T-cell (primary cell): Measurements from ENCODE around the gene CFTR. TPM values are rescaled to one million over a fixed set of nuclear protein-coding genes. Genes with fewer than 3 reads are reported as not detected.

Experiments
- ATAC-seq, 4 experiments: fragments of 200-7000 bp in 3 of 4; fragments of 150-1000 bp in 1 of 4; cut with Tn5 transposase; replicated peaks in 1 of 4; 1 replicate in 3 of 4; 2 replicates in 1 of 4; pipeline ENCODE4 v1.10.0; 2021; ENCODE audit warnings: moderate library complexity in 3 of 4, mild to moderate bottlenecking in 2 of 4, moderate number of reproducible peaks in 1 of 4
- CTCF ChIA-PET, 2 donors: fragments of 300-600 bp; sonication (Branson Sonifier 250); formaldehyde crosslinking; loops; one replicate each; lab custom pipeline; 2022; ENCODE audit warnings: antibody characterized with exemption in 2 of 2; lab: Charles Lee
- POLR2A ChIA-PET, 2 donors: fragments of 300-600 bp; sonication (Branson Sonifier 250); formaldehyde crosslinking; loops; one replicate each; lab custom pipeline; 2022; ENCODE audit warnings: antibody characterized with exemption in 2 of 2; lab: Charles Lee
- DNase-seq, 35 experiments: peaks; one replicate each; pipeline versions ENCODE4 v3.0.0 to v3.0.0-alpha.2; 2013 to 2023
- H3K27ac ChIP-seq: one replicate; pipeline ENCODE4 v1.5.1; 2013; ENCODE audit warnings: low read length
- H3K27me3 ChIP-seq, 2 experiments: replicated peaks in 1 of 2; 1 replicate in 1 of 2; 2 replicates in 1 of 2; pipeline versions ENCODE4 v1.6.1 to v1.7.0; 2013; ENCODE audit warnings: low read length in 1 of 2, mixed read lengths in 1 of 2; ENCODE audit not compliant: control insufficient read depth in 2 of 2, insufficient read depth in 2 of 2; ENCODE audit errors: extremely low read depth in 1 of 2
- H3K36me3 ChIP-seq, 2 donors: 1 replicate in 1 of 2; 2 replicates in 1 of 2; pipeline versions ENCODE4 v1.6.1 to v1.7.0; 2013; ENCODE audit warnings: low read length in 1 of 2; ENCODE audit not compliant: control insufficient read depth in 2 of 2, insufficient read depth in 1 of 2; ENCODE audit errors: extremely low read depth in 1 of 2
- H3K4me1 ChIP-seq, 2 experiments: 1 replicate in 1 of 2; 2 replicates in 1 of 2; pipeline versions ENCODE4 v1.6.1 to v1.7.0; 2013; ENCODE audit warnings: low read length in 2 of 2, mixed read lengths in 1 of 2; ENCODE audit not compliant: insufficient read depth in 2 of 2, control insufficient read depth in 1 of 2; ENCODE audit errors: extremely low read depth in 1 of 2
- H3K4me3 ChIP-seq, 2 donors: 1 replicate in 1 of 2; 2 replicates in 1 of 2; pipeline versions ENCODE4 v1.5.1 to v1.7.0; 2013; ENCODE audit warnings: mild to moderate bottlenecking in 2 of 2, low read length in 1 of 2, moderate library complexity in 1 of 2; ENCODE audit not compliant: control insufficient read depth in 1 of 2; ENCODE audit errors: extremely low read depth in 1 of 2
- H3K9me3 ChIP-seq: 2 replicates; pipeline ENCODE4 v1.7.0; 2013
- H3K27ac Mint-ChIP-seq, 2 donors: one replicate each; pipeline ENCODE4 v1.8.0; 2020 to 2021; ENCODE audit warnings: mild to moderate bottlenecking in 2 of 2, mixed read lengths in 2 of 2
- H3K27me3 Mint-ChIP-seq, 2 donors: one replicate each; pipeline ENCODE4 v1.8.0; 2021 to 2022; ENCODE audit warnings: mixed read lengths in 2 of 2
- H3K36me3 Mint-ChIP-seq: one replicate; pipeline ENCODE4 v1.8.0; 2021; ENCODE audit warnings: mixed read lengths
- H3K4me1 Mint-ChIP-seq, 3 donors: one replicate each; pipeline ENCODE4 v1.8.0; 2020 to 2022; ENCODE audit warnings: mixed read lengths in 3 of 3, mild to moderate bottlenecking in 1 of 3
- H3K4me3 Mint-ChIP-seq, 3 donors: one replicate each; pipeline ENCODE4 v1.8.0; 2020 to 2022; ENCODE audit warnings: mild to moderate bottlenecking in 3 of 3, mixed read lengths in 3 of 3, moderate library complexity in 3 of 3
- H3K9me3 Mint-ChIP-seq, 3 donors: one replicate each; pipeline ENCODE4 v1.8.0; 2020 to 2022; ENCODE audit warnings: mixed read lengths in 3 of 3
- WGBS: methylation state at CpG from one replicate; pipeline ENCODE4 v1.1.5; 2013; ENCODE audit warnings: missing lambda C conversion rate; ENCODE audit not compliant: insufficient coverage; 5-methylcytosine and 5-hydroxymethylcytosine counted together
- total RNA-seq, 35 experiments: library from RNA in 6 of 35; stranded (reverse) in 6 of 35; fragments of 120-200 nt in 1 of 35; gene quantifications; one replicate each; pipeline versions ENCODE4 v1.2.1 to v1.2.4 and lab custom pipeline; 2013 to 2026

Gene CFTR
- total RNA-seq (under 1 TPM in 3 of 5 donors, not detected in 2; 0.44 to 0.53 (median 0.47) TPM), total RNA-seq (lab: John Stamatoyannopoulos, UW) (0 to 0.17 (median 0) reads per million in 29 experiments)
- 0.11 TPM for total RNA-seq (2013)

GRCh38 chr7:117479225-117480054 is at the start of gene CFTR:
TSS of gene CFTR (plus strand) at chr7:117480025. CDS start at chr7:117480095, 70 bp downstream.
- Histone ChIP-seq H3K4me3 (peak within 1 kb of the TSS in 1 of 2 donors; percentile 35), H3K27me3 (peaks cover 11% of the 10 kb centered on the region in 2 experiments), H3K36me3 (no peaks in the 10 kb centered on the region), H3K9me3 (no peaks in the 10 kb centered on the region), H3K4me1 (peaks cover 0 to 5% of the 10 kb centered on the region in 2 experiments), H3K27ac (no peak within 1 kb of the TSS)
- WGBS = 11% methylated on average over 42 of the region's 45 CpGs
- DNase-seq (no peak), ATAC-seq (no peak)
- Mint-ChIP-seq H3K36me3 (no peaks in the 10 kb centered on the region), H3K9me3 (peaks cover 0 to 1% (median 0%) of the 10 kb centered on the region in 3 donors), H3K27me3 (peaks cover 17 to 30% of the 10 kb centered on the region in 2 donors), H3K4me1 (no peaks in the 10 kb centered on the region), H3K4me3 (no peak within 1 kb of the TSS), H3K27ac (no peak within 1 kb of the TSS)
- CTCF ChIA-PET = no interaction called here
- POLR2A ChIA-PET = no interaction called here

GRCh38 chr7:117435475-117436043 is 44.3 kb upstream of the CFTR start:
- ChIA-PET CTCF (no interaction called here), POLR2A (no interaction called here)
- H3K27ac Mint-ChIP-seq = no peak overlapping the region
- DNase-seq (no peak), ATAC-seq (no peak)
- H3K4me1 Mint-ChIP-seq = no peaks in the 10 kb centered on the region
- Histone ChIP-seq H3K27ac (no peak overlapping the region), H3K36me3 (no peaks in the 10 kb centered on the region), H3K4me3 (no peak overlapping the region), H3K27me3 (no peaks in the 10 kb centered on the region), H3K4me1 (no peaks in the 10 kb centered on the region), H3K9me3 (no peaks in the 10 kb centered on the region)
- H3K9me3 Mint-ChIP-seq = peaks cover 0 to 5% (median 2%) of the 10 kb centered on the region in 3 donors
- no peaks in the 10 kb centered on the region for H3K36me3 Mint-ChIP-seq
- WGBS = no CpG with 5 or more reads among the region's 2 CpGs
- no peak overlapping the region for H3K4me3 Mint-ChIP-seq
- no peaks in the 10 kb centered on the region for H3K27me3 Mint-ChIP-seq

- Histone ChIP-seq H3K27ac (no peak overlapping the region), H3K4me3 (no peak overlapping the region), H3K27me3 (peaks cover 0 to 3% of the 10 kb centered on the region in 2 experiments), H3K9me3 (no peaks in the 10 kb centered on the region), H3K4me1 (no peaks in the 10 kb centered on the region), H3K36me3 (no peaks in the 10 kb centered on the region)
- no CpG with 5 or more reads among the region's 1 CpG for WGBS
- ChIA-PET CTCF (no interaction called here), POLR2A (no interaction called here)
- Mint-ChIP-seq H3K36me3 (no peaks in the 10 kb centered on the region), H3K4me3 (no peak overlapping the region), H3K9me3 (peaks cover 3 to 6% (median 5%) of the 10 kb centered on the region in 3 donors), H3K27ac (no peak overlapping the region), H3K4me1 (no peaks in the 10 kb centered on the region), H3K27me3 (peaks cover 0 to 1% of the 10 kb centered on the region in 2 donors)
- DNase-seq (no peak), ATAC-seq (no peak)
Observed at GRCh38 chr7:117444646-117445045, 35.2 kb upstream of the CFTR start.

GRCh38 chr7:117445206-117445605 is 34.6 kb upstream of the CFTR start:
- no peak overlapping the region for H3K27ac ChIP-seq
- CTCF ChIA-PET = no interaction called here
- DNase-seq (no peak), ATAC-seq (no peak)
- H3K9me3 ChIP-seq = no peaks in the 10 kb centered on the region
- Mint-ChIP-seq H3K4me3 (no peak overlapping the region), H3K9me3 (peaks cover 8 to 12% (median 10%) of the 10 kb centered on the region in 3 donors), H3K36me3 (no peaks in the 10 kb centered on the region), H3K27me3 (peaks cover 0 to 1% of the 10 kb centered on the region in 2 donors), H3K4me1 (no peaks in the 10 kb centered on the region), H3K27ac (no peak overlapping the region)
- POLR2A ChIA-PET = no interaction called here
- WGBS = 57% methylated on average over 1 of the region's 1 CpG
- no peak overlapping the region for H3K4me3 ChIP-seq
- H3K36me3 ChIP-seq = no peaks in the 10 kb centered on the region
- no peaks in the 10 kb centered on the region for H3K4me1 ChIP-seq
- H3K27me3 ChIP-seq = peaks cover 0 to 3% of the 10 kb centered on the region in 2 experiments

GRCh38 chr7:117446220-117446815 is 33.5 kb upstream of the CFTR start:
- Mint-ChIP-seq H3K4me3 (no peak overlapping the region), H3K4me1 (no peaks in the 10 kb centered on the region), H3K36me3 (no peaks in the 10 kb centered on the region), H3K9me3 (peaks cover 10 to 16% (median 14%) of the 10 kb centered on the region in 3 donors), H3K27ac (no peak overlapping the region), H3K27me3 (peaks cover 0 to 1% of the 10 kb centered on the region in 2 donors)
- POLR2A ChIA-PET = no interaction called here
- CTCF ChIA-PET = no interaction called here
- Histone ChIP-seq H3K4me3 (no peak overlapping the region), H3K4me1 (no peaks in the 10 kb centered on the region), H3K27me3 (peaks cover 0 to 3% of the 10 kb centered on the region in 2 experiments), H3K27ac (no peak overlapping the region), H3K9me3 (no peaks in the 10 kb centered on the region), H3K36me3 (no peaks in the 10 kb centered on the region)
- no CpG with 5 or more reads among the region's 4 CpGs for WGBS
- no peak for ATAC-seq
- DNase-seq = no peak

- H3K27me3 ChIP-seq = peaks cover 0 to 3% of the 10 kb centered on the region in 2 experiments
- no peaks in the 10 kb centered on the region for H3K9me3 ChIP-seq
- H3K4me1 ChIP-seq = no peaks in the 10 kb centered on the region
- Mint-ChIP-seq H3K27ac (no peak overlapping the region), H3K9me3 (peaks cover 12 to 18% (median 14%) of the 10 kb centered on the region in 3 donors), H3K36me3 (no peaks in the 10 kb centered on the region), H3K27me3 (peaks cover 0 to 1% of the 10 kb centered on the region in 2 donors), H3K4me1 (no peaks in the 10 kb centered on the region), H3K4me3 (no peak overlapping the region)
- no peak overlapping the region for H3K4me3 ChIP-seq
- POLR2A ChIA-PET = no interaction called here
- no peak overlapping the region for H3K27ac ChIP-seq
- 67% methylated on average over 2 of the region's 2 CpGs for WGBS
- DNase-seq (no peak), ATAC-seq (no peak)
- CTCF ChIA-PET = no interaction called here
- H3K36me3 ChIP-seq = no peaks in the 10 kb centered on the region
Observed at GRCh38 chr7:117448655-117449054, 31.2 kb upstream of the CFTR start.
